Measurements from ENCODE around the gene CRIP3. TPM values are rescaled to one million over a fixed set of nuclear protein-coding genes. Genes with fewer than 3 reads are reported as not detected.

CRIP3 gene
- total RNA-seq, 4 donors from 2014 or later: 2.2 to 3.4 (median 2.6) TPM; not detected in 1

- 85% methylated on average over 1 of the region's 1 CpG for WGBS
- TF ChIP-seq POLR2AphosphoS5 (IDR thresholded peaks at IDR 0.05): no peak
- no peak for TF ChIP-seq EP300 (IDR thresholded peaks at IDR 0.05)
- TF ChIP-seq POLR2A (IDR thresholded peaks at IDR 0.05): no peak
- TF ChIP-seq, protein P1, sequence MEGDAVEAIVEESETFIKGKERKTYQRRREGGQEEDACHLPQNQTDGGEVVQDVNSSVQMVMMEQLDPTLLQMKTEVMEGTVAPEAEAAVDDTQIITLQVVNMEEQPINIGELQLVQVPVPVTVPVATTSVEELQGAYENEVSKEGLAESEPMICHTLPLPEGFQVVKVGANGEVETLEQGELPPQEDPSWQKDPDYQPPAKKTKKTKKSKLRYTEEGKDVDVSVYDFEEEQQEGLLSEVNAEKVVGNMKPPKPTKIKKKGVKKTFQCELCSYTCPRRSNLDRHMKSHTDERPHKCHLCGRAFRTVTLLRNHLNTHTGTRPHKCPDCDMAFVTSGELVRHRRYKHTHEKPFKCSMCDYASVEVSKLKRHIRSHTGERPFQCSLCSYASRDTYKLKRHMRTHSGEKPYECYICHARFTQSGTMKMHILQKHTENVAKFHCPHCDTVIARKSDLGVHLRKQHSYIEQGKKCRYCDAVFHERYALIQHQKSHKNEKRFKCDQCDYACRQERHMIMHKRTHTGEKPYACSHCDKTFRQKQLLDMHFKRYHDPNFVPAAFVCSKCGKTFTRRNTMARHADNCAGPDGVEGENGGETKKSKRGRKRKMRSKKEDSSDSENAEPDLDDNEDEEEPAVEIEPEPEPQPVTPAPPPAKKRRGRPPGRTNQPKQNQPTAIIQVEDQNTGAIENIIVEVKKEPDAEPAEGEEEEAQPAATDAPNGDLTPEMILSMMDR (IDR thresholded peaks at IDR 0.05): no peak
- Histone ChIP-seq H3K27ac (no peak overlapping the region), H3K4me3 (no peak overlapping the region), H3K9me3 (no peaks in the 10 kb centered on the region), H3K4me1 (peaks cover 3% of the 10 kb centered on the region), H3K36me3 (no peaks in the 10 kb centered on the region), H3K27me3 (no peaks in the 10 kb centered on the region)
- no peak for DNase-seq (ENCODE audit: low spot score in 2 of 2)
These were observed 5.2 kb upstream of the CRIP3 start for GRCh38 chr6:43313813-43314212.

DNA sequence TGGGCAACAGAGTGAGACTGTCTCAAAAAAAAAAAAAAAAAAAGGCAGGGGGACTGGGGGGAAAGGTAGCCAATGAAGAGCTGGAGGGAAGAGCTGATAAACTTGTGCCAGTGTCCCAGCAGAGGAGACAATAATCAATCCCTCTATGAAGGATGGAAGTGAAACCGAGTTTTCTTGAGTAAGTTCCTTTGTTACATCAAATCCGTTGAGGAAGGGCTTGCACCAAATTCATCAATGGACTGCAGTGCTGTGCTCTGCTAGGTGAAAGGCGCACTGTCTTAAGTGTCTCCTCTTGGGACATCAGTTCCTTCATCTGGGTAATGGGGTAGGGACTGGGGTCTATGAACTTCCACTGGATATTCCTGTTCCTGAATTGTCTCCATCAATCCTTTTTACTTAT lies 3.0 kb upstream of the CRIP3 start:
- no peak overlapping the region for H3K27ac ChIP-seq
- WGBS: 77% methylated on average over 3 of the region's 3 CpGs
- H3K36me3 ChIP-seq: no peaks in the 10 kb centered on the region
- TF ChIP-seq POLR2AphosphoS5 (IDR thresholded peaks at IDR 0.05): no peak
- TF ChIP-seq POLR2A (IDR thresholded peaks at IDR 0.05): no peak
- DNase-seq (ENCODE audit: low spot score in 2 of 2): no peak
- no peaks in the 10 kb centered on the region for H3K9me3 ChIP-seq
- peaks cover 12% of the 10 kb centered on the region for H3K4me1 ChIP-seq
- no peak overlapping the region for H3K4me3 ChIP-seq
- no peaks in the 10 kb centered on the region for H3K27me3 ChIP-seq

- TF ChIP-seq, protein P1 (IDR thresholded peaks at IDR 0.05): no peak
- TF ChIP-seq EP300 (IDR thresholded peaks at IDR 0.05): no peak
- TF ChIP-seq POLR2AphosphoS5 (IDR thresholded peaks at IDR 0.05): no peak
- TF ChIP-seq POLR2A (IDR thresholded peaks at IDR 0.05): no peak
- no peak for DNase-seq (ENCODE audit: low spot score in 2 of 2)
- no peak overlapping the region for H3K27ac ChIP-seq
- H3K36me3 ChIP-seq: no peaks in the 10 kb centered on the region
- H3K9me3 ChIP-seq: no peaks in the 10 kb centered on the region
- H3K4me1 ChIP-seq: peaks cover 12% of the 10 kb centered on the region
- H3K27me3 ChIP-seq: no peaks in the 10 kb centered on the region
- H3K4me3 ChIP-seq: no peak overlapping the region
These were observed 2.0 kb upstream of the CRIP3 start for GRCh38 chr6:43310624-43311023.

DNA sequence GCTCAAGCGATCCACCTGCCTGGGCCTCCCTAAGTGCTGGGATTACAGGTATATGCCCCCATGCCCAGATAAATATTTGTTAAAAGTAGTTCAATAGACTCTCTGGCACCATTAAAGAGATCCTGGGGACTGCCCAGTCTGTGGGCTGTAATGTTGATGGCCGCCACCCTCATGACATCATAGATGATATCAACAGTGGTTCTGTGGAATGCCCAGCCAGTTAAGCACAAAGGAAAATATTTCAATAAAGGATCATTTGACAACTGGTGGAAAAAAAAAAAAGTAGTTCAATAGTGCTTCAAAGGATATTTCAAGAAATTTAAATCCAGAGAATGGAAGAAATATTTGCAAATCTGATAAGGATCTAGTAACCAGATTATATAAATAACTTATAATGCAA lies 1.5 kb upstream of the CRIP3 start:
- Histone ChIP-seq H3K27ac (no peak overlapping the region), H3K4me1 (peaks cover 12% of the 10 kb centered on the region), H3K27me3 (no peaks in the 10 kb centered on the region), H3K4me3 (no peak overlapping the region), H3K36me3 (no peaks in the 10 kb centered on the region), H3K9me3 (no peaks in the 10 kb centered on the region)
- WGBS: 94% methylated on average over 2 of the region's 2 CpGs
- DNase-seq (ENCODE audit: low spot score in 2 of 2): no peak
- TF ChIP-seq EP300 (IDR thresholded peaks at IDR 0.05) (no peak), POLR2AphosphoS5 (IDR thresholded peaks at IDR 0.05) (no peak)

DNA sequence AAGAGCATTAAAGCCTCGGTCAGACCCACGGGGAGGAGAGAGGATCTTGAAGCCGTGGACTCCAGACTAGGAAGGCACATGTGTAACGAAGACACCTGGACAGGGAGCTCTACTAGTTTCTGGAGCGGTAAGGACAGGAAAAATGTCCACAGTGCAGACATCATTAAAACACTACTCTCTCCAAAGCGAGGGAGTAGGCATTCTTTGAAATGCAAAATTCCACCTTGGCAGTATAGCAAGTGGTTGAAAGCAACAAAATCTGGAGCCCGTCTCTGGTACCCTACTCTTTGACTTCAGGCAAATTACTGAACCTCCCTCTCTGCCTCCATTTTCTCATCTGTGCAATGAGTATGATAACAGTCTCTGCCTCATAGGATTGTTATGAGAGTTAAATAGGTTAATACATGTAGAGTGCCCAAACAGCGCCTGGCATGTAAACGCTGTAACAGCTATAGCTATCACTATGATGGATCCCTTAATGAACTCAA lies 408 bp upstream of the CRIP3 start:
- 44% methylated on average over 9 of the region's 9 CpGs for WGBS
- no peaks in the 10 kb centered on the region for H3K36me3 ChIP-seq
- peaks cover 12% of the 10 kb centered on the region for H3K4me1 ChIP-seq
- H3K4me3 ChIP-seq: peak overlapping the region; percentile 38
- H3K27me3 ChIP-seq: peaks cover under 1% of the 10 kb centered on the region
- no peak for DNase-seq (ENCODE audit: low spot score in 2 of 2)
- no peak for TF ChIP-seq POLR2A (IDR thresholded peaks at IDR 0.05)
- TF ChIP-seq POLR2AphosphoS5 (IDR thresholded peaks at IDR 0.05): no peak
- TF ChIP-seq, protein P1 (IDR thresholded peaks at IDR 0.05): no peak
- TF ChIP-seq EP300 (IDR thresholded peaks at IDR 0.05): no peak
- no peak overlapping the region for H3K27ac ChIP-seq
- H3K9me3 ChIP-seq: no peaks in the 10 kb centered on the region

- no peak overlapping the region for H3K27ac ChIP-seq
- no peaks in the 10 kb centered on the region for H3K36me3 ChIP-seq
- WGBS: 79% methylated on average over 4 of the region's 5 CpGs
- H3K4me3 ChIP-seq: no peak overlapping the region
- peaks cover 12% of the 10 kb centered on the region for H3K4me1 ChIP-seq
- TF ChIP-seq POLR2A (IDR thresholded peaks at IDR 0.05) (no peak), EP300 (IDR thresholded peaks at IDR 0.05) (no peak), POLR2AphosphoS5 (IDR thresholded peaks at IDR 0.05) (no peak)
- TF ChIP-seq, protein P1 (IDR thresholded peaks at IDR 0.05): no peak
- H3K9me3 ChIP-seq: no peaks in the 10 kb centered on the region
- peaks cover 3% of the 10 kb centered on the region for H3K27me3 ChIP-seq
- no peak for DNase-seq (ENCODE audit: low spot score in 2 of 2)
These were observed 1.1 kb downstream of the CRIP3 start for GRCh38 chr6:43307451-43308100.
